Peyer's patch (tissue), 4 donors: ENCODE measurements around the gene CD44. TPM values are rescaled to one million over a fixed set of nuclear protein-coding genes. Genes with fewer than 3 reads are reported as not detected.
A peak's percentile ranks its signal among the peaks of the same experiment; 100 is the strongest.

Source experiments
- DNase-seq, 3 donors: peaks; one replicate each; pipeline ENCODE4 v3.0.0-alpha.2; 2017 to 2019
- H3K27ac ChIP-seq, 4 donors: fragments of 200-600 bp; sonication (generic); one replicate each; pipeline ENCODE4 v1.5.1; 2016 to 2019
- H3K27me3 ChIP-seq, 2 donors: fragments of 200-600 bp; sonication (generic); one replicate each; pipeline ENCODE4 v1.5.1; 2019
- H3K36me3 ChIP-seq, 3 donors: fragments of 200-600 bp; sonication (generic); one replicate each; pipeline ENCODE4 v1.5.1; 2016 to 2019
- H3K4me1 ChIP-seq, 4 donors: fragments of 200-600 bp; sonication (generic); one replicate each; pipeline ENCODE4 v1.5.1; 2016 to 2019
- H3K4me3 ChIP-seq, 4 donors: fragments of 200-600 bp; sonication (generic); 1 replicate in 3 of 4; 2 replicates in 1 of 4; pipeline ENCODE4 v1.5.1; 2016 to 2019; ENCODE audit warnings: mild to moderate bottlenecking in 1 of 4
- H3K9me3 ChIP-seq, 4 donors: fragments of 200-600 bp; sonication (generic); one replicate each; pipeline ENCODE4 v1.5.1; 2016 to 2019; ENCODE audit warnings: mild to moderate bottlenecking in 1 of 4
- POLR2A ChIP-seq, 2 donors: fragments of 450-650 bp; IDR thresholded peaks; one replicate each; pipeline ENCODE4 v1.5.1; 2017; ENCODE audit warnings: antibody characterized with exemption in 2 of 2, mild to moderate bottlenecking in 2 of 2, moderate library complexity in 2 of 2
- total RNA-seq, 4 donors: library from RNA; depleted of rRNA; stranded (reverse); fragments of >200 nt; gene quantifications; one replicate each; pipeline ENCODE4 v1.1.0, GENCODE V29; 2016
- TF ChIP-seq, protein P1 (sequence below), 6 experiments: fragments of 450-650 bp in 4 of 6; fragments of 200-600 bp in 2 of 6; sonication (generic) in 1 of 6; IDR thresholded peaks; one replicate each; pipeline ENCODE4 v1.5.1; 2017 to 2019; ENCODE audit warnings: antibody characterized with exemption in 6 of 6, mild to moderate bottlenecking in 3 of 6, moderate library complexity in 1 of 6

Gene CD44
- total RNA-seq, 4 donors from 2014 or later, result 71.6 to 412 (median 130) TPM

DNA sequence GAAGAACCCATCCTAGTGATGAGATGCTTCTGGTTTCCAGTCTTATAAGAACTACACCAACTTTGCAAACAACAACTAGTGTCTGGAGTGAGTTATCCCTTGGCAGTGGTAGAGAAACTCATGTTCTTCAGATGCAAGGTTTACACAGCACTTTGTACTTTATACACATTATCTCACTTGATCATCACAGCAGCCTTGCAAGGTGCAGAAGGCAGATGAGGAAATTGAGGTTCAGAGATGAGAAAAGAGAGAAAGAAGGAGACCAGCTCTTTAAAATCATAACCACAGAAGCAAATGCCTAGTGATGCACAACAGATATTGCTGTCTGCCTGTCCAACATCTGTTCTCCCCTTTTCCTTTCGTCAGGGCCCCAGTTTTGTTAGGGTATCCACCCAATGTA, 16.7 kb upstream of the CD44 start:
- DNase-seq, result no peak
- Histone ChIP-seq H3K27me3 (no peaks in the 10 kb centered on the region), H3K4me3 (no peak overlapping the region), H3K36me3 (no peaks in the 10 kb centered on the region), H3K9me3 (no peaks in the 10 kb centered on the region), H3K4me1 (peaks cover 0 to 14% (median 3%) of the 10 kb centered on the region in 4 donors), H3K27ac (peak overlapping the region in 2 of 4 donors; percentile 8 to 56)
- TF ChIP-seq, protein P1, sequence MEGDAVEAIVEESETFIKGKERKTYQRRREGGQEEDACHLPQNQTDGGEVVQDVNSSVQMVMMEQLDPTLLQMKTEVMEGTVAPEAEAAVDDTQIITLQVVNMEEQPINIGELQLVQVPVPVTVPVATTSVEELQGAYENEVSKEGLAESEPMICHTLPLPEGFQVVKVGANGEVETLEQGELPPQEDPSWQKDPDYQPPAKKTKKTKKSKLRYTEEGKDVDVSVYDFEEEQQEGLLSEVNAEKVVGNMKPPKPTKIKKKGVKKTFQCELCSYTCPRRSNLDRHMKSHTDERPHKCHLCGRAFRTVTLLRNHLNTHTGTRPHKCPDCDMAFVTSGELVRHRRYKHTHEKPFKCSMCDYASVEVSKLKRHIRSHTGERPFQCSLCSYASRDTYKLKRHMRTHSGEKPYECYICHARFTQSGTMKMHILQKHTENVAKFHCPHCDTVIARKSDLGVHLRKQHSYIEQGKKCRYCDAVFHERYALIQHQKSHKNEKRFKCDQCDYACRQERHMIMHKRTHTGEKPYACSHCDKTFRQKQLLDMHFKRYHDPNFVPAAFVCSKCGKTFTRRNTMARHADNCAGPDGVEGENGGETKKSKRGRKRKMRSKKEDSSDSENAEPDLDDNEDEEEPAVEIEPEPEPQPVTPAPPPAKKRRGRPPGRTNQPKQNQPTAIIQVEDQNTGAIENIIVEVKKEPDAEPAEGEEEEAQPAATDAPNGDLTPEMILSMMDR (IDR thresholded peaks at IDR 0.05), result no peak

DNA sequence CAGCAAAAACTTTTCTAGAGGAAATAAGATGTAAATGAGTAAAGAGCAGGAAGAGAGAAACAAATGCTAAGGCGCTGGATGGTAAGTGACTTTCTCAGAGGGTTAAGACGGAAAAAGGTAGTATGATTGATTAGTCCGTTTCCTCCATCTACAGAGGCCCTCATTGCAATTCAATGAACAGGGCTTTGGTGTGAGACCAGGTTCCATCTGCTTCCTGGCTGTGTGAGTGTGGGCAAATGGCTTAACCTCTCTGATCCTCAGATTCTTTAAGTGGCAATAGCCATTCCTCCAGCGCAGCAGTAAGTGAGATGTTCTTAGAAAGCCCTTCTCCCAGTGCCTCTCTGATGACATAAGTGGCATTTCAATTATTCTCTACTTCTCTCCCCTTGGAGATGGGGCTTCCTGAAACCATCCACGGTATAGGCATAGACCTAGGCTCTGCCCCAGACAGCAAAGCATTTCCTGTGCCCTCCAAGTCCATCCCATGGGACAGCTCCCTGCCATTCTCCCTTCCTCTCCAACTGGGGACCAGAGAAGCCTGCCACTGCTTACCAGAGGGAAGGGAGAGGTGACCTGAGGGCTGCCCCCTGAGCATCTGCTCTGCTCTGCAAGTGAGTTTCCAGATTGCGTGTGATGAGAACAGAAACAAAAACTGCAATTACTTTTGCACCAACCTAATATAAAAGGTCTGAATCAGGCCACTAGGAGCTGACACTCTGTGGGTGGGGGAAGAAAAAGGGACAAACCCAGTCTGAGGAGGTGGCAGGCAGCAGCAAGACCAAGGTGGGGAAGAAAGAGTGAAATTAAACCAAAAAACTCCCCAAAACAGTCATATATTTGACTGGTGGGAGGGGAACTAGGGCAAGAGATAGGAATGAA, 12.7 kb upstream of the CD44 start:
- H3K27me3 ChIP-seq, result no peaks in the 10 kb centered on the region
- no peaks in the 10 kb centered on the region for H3K36me3 ChIP-seq
- TF ChIP-seq, protein P1 (IDR thresholded peaks at IDR 0.05), result peak in 1 of 6 experiments; percentile 26
- TF ChIP-seq POLR2A (IDR thresholded peaks at IDR 0.05), result no peak
- peaks cover 0 to 10% (median 3%) of the 10 kb centered on the region in 4 donors for H3K4me1 ChIP-seq
- peak overlapping the region in 2 of 4 donors; percentile 9 to 72 for H3K27ac ChIP-seq
- DNase-seq, result peak in 2 of 3 donors; percentile 50 to 52
- no peak overlapping the region for H3K4me3 ChIP-seq
- H3K9me3 ChIP-seq, result no peaks in the 10 kb centered on the region

DNA sequence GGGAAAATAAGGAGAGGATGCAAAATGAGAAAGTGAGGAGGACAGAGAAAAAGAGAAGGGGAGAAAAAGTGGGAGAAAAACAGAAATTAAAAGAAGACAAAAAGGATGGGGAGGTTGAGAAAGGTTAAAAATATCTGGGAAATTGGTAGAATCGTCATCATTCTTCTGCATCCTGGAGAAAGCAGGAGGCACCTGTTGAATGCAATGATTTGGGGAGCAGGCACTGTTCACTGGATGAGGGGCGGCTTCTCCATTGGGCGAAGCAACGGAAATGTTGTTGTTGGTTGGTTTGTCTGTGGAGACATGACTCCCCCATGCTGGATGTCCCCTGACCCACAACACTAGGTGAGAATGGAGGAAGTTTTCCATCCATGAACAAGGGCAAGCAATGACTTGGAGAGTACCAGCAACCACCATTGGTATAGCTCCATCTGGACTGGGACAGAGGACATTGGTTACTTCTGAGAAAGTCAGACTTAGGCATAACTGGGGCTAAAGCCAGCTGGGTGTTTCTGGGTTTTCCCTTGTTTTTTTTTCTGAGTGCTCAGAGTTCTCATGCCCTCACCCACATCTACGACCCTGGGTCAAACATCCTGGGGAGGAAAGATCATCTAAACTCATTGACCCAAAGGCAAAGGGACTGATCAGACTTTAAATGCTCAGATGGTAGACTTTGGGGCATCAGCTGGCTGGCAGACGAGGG, 11.9 kb upstream of the CD44 start:
- Histone ChIP-seq H3K27me3 (no peaks in the 10 kb centered on the region), H3K9me3 (no peaks in the 10 kb centered on the region), H3K4me3 (no peak overlapping the region), H3K4me1 (peaks cover 0 to 6% (median 3%) of the 10 kb centered on the region in 4 donors), H3K36me3 (no peaks in the 10 kb centered on the region), H3K27ac (peak overlapping the region in 1 of 4 donors; percentile 72)
- TF ChIP-seq, protein P1 (IDR thresholded peaks at IDR 0.05), result no peak
- TF ChIP-seq POLR2A (IDR thresholded peaks at IDR 0.05), result no peak
- no peak for DNase-seq

DNA sequence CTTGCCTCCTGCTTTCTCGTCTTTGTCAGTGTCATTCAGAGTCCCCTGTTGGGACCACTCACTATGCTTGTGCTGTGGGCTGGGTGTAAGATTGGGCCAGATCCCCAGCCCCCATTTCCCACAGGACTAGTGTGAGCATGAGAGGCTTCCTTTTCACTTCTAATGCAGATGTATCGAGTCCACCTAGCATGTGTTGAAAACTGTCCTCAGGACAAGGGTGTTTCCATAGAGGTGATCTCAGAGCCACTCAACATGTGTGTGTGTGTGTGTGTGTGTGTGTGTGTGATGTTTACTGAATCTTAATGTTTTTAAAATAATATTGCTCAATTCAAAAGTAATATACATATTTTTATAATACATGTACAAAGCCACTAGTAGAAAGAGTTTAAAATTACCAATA, 11.4 kb upstream of the CD44 start:
- H3K4me1 ChIP-seq, result peaks cover 0 to 6% (median 2%) of the 10 kb centered on the region in 4 donors
- H3K27me3 ChIP-seq, result no peaks in the 10 kb centered on the region
- no peaks in the 10 kb centered on the region for H3K9me3 ChIP-seq
- H3K36me3 ChIP-seq, result no peaks in the 10 kb centered on the region
- no peak for TF ChIP-seq POLR2A (IDR thresholded peaks at IDR 0.05)
- TF ChIP-seq, protein P1 (IDR thresholded peaks at IDR 0.05), result no peak
- H3K4me3 ChIP-seq, result no peak overlapping the region
- no peak for DNase-seq
- peak overlapping the region in 1 of 4 donors; percentile 72 for H3K27ac ChIP-seq

DNA sequence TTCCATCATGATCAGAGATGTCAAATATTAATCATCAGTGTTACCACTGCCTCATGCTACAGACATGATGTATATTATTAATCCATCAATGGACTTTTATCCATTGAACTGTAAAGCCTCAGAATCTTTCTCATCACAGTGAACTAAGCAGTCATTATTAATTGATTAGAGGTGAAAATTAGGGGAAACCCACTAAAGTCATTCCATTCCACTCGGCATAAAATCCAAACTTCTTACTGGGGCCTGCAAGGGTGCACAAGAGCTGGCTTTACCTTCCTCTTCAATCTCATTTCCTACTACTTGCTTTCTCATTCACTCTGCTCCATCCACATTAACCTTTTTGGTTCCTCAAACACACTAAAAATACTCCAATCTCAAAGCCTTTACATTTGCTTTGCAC, 7.9 kb upstream of the CD44 start:
- no peaks in the 10 kb centered on the region for H3K9me3 ChIP-seq
- H3K4me1 ChIP-seq, result peaks cover 0 to 5% (median 2%) of the 10 kb centered on the region in 4 donors
- DNase-seq, result no peak
- no peaks in the 10 kb centered on the region for H3K27me3 ChIP-seq
- TF ChIP-seq, protein P1 (IDR thresholded peaks at IDR 0.05), result no peak
- no peak for TF ChIP-seq POLR2A (IDR thresholded peaks at IDR 0.05)
- H3K27ac ChIP-seq, result no peak overlapping the region
- no peak overlapping the region for H3K4me3 ChIP-seq
- no peaks in the 10 kb centered on the region for H3K36me3 ChIP-seq
